H54 (cell line): ENCODE measurements around the gene SHANK1.

Experiments used
- DNase-seq: peaks from one replicate; pipeline ENCODE4 v3.0.0; 2011; ENCODE audit warnings: low spot score, mixed read lengths; ENCODE audit not compliant: insufficient read length
- FAIRE-seq: peaks from 3 replicates; lab custom pipeline; 2011; peaks lifted over from hg19 to GRCh38; lab: Jason Lieb, UNC
- POLR2A ChIP-seq: IDR thresholded peaks from 2 replicates; pipeline ENCODE4 v1.6.1; 2011; ENCODE audit warnings: low read depth, mild to moderate bottlenecking, low read length

Gene SHANK1

GRCh38 chr19:50712833-50713232, 6.8 kb downstream of the SHANK1 start:
- FAIRE-seq (no peak), DNase-seq (no peak)
- TF ChIP-seq POLR2A: no peak

- FAIRE-seq (no peak), DNase-seq (no peak)
- no peak for TF ChIP-seq POLR2A
These were observed 7.8 kb downstream of the SHANK1 start for GRCh38 chr19:50711805-50712204.

- DNase-seq (no peak), FAIRE-seq (no peak)
- TF ChIP-seq POLR2A: no peak
These were observed 8.4 kb downstream of the SHANK1 start for GRCh38 chr19:50711196-50711595.

GRCh38 chr19:50710612-50711011, 9.0 kb downstream of the SHANK1 start:
- FAIRE-seq (no peak), DNase-seq (no peak)

GRCh38 chr19:50710094-50710493, 9.5 kb downstream of the SHANK1 start:
- DNase-seq (no peak), FAIRE-seq (no peak)
- TF ChIP-seq POLR2A: no peak

More at GRCh38 chr19:50710612-50711011, 9.0 kb downstream of the SHANK1 start:
- no peak for TF ChIP-seq POLR2A

GRCh38 chr19:50708179-50708879, 11.3 kb downstream of the SHANK1 start:
- TF ChIP-seq POLR2A: no peak
- DNase-seq (no peak), FAIRE-seq (no peak)

- no peak for FAIRE-seq
- no peak for DNase-seq
- TF ChIP-seq POLR2A: no peak
These were observed 13.2 kb downstream of the SHANK1 start for GRCh38 chr19:50706387-50706786.

GRCh38 chr19:50705422-50706019, 14.1 kb downstream of the SHANK1 start:
- peak; percentile 99 for DNase-seq
- peak; percentile 89 for FAIRE-seq
- no peak for TF ChIP-seq POLR2A

- DNase-seq (no peak), FAIRE-seq (no peak)
- TF ChIP-seq POLR2A: no peak
These were observed 15.4 kb downstream of the SHANK1 start for GRCh38 chr19:50703915-50704796.

- no peak for TF ChIP-seq POLR2A
- FAIRE-seq (peak; percentile 67), DNase-seq (peak; percentile 97)
These were observed 16.5 kb downstream of the SHANK1 start for GRCh38 chr19:50702871-50703829.

- no peak for DNase-seq
These were observed 17.3 kb downstream of the SHANK1 start for GRCh38 chr19:50702158-50702870.

GRCh38 chr19:50701367-50701985, 18.1 kb downstream of the SHANK1 start:
- DNase-seq: no peak
- FAIRE-seq: no peak
- TF ChIP-seq POLR2A: no peak

More at GRCh38 chr19:50702158-50702870, 17.3 kb downstream of the SHANK1 start:
- TF ChIP-seq POLR2A: no peak
- no peak for FAIRE-seq
